GM12878 (cell line): Measurements from ENCODE around the gene FAM20B. TPM values are rescaled to one million over a fixed set of nuclear protein-coding genes. Genes with fewer than 3 reads are reported as not detected.

Experiments used
- CEBPB ChIP-seq, 2 experiments: fragments of 150-350 bp in 1 of 2; IDR thresholded peaks; 2 replicates each; pipeline ENCODE4 v1.6.1; 2012 to 2014; ENCODE audit warnings: low read depth in 2 of 2, low read length in 2 of 2, borderline replicate concordance in 1 of 2, inconsistent platforms in 1 of 2
- DPF2 ChIP-seq: fragments of 450-650 bp; IDR thresholded peaks from 2 replicates; pipeline ENCODE4 v1.6.1; 2017; ENCODE audit warnings: mild to moderate bottlenecking
- HDAC2 ChIP-seq: fragments of 200-600 bp; sonication (generic); IDR thresholded peaks from 2 replicates; pipeline ENCODE4 v1.6.1; 2017
- IKZF1 ChIP-seq: fragments of 450-650 bp; conservative IDR thresholded peaks from 2 replicates; pipeline ENCODE4 v1.6.1; 2017; ENCODE audit warnings: antibody characterized with exemption, mild to moderate bottlenecking
- JUND ChIP-seq: IDR thresholded peaks from 2 replicates; pipeline ENCODE4 v1.6.1; 2012; ENCODE audit warnings: low read depth, mild to moderate bottlenecking, low read length, improper control_type of control experiment, moderate library complexity
- KDM1A ChIP-seq: fragments of 200-600 bp; sonication (generic); IDR thresholded peaks from 2 replicates; pipeline ENCODE4 v1.6.1; 2016; ENCODE audit warnings: borderline replicate concordance
- MYC ChIP-seq: IDR thresholded peaks from 2 replicates; pipeline ENCODE4 v1.6.1; 2011; ENCODE audit warnings: mild to moderate bottlenecking, low read length, moderate library complexity, inconsistent platforms; ENCODE audit not compliant: insufficient read depth, insufficient replicate concordance, insufficient read length, severe bottlenecking
- NRF1 ChIP-seq: conservative IDR thresholded peaks from 2 replicates; pipeline ENCODE4 v1.6.1; 2011; ENCODE audit warnings: mild to moderate bottlenecking, low read depth, low read length, improper control_type of control experiment
- RAD51 ChIP-seq: fragments of 450-650 bp; IDR thresholded peaks from 2 replicates; pipeline ENCODE4 v1.6.1; 2016; ENCODE audit warnings: moderate library complexity, mild to moderate bottlenecking, inconsistent platforms
- SMAD1 ChIP-seq: fragments of 450-650 bp; IDR thresholded peaks from 2 replicates; pipeline ENCODE4 v1.6.1; 2018; ENCODE audit warnings: mild to moderate bottlenecking, low read depth; ENCODE audit not compliant: partially characterized antibody
- SMAD5 ChIP-seq: IDR thresholded peaks from 2 replicates; pipeline ENCODE4 v1.6.1; 2016; ENCODE audit warnings: antibody characterized with exemption, low read depth
- SRF ChIP-seq, 2 experiments: IDR thresholded peaks; 2 replicates each; pipeline ENCODE4 v1.6.1; 2011; ENCODE audit warnings: low read depth in 2 of 2, low read length in 2 of 2, mild to moderate bottlenecking in 1 of 2, moderate library complexity in 1 of 2
- STAT1 ChIP-seq: fragments of 450-650 bp; conservative IDR thresholded peaks from 2 replicates; pipeline ENCODE4 v1.6.1; 2014; ENCODE audit warnings: antibody characterized with exemption, mild to moderate bottlenecking
- TCF3 ChIP-seq: IDR thresholded peaks from 2 replicates; pipeline ENCODE4 v1.6.1; 2012; ENCODE audit warnings: low read depth, mild to moderate bottlenecking, low read length, borderline replicate concordance; ENCODE audit not compliant: insufficient read depth
- ZNF384 ChIP-seq: IDR thresholded peaks from 2 replicates; pipeline ENCODE4 v1.6.1; 2012; ENCODE audit warnings: low read depth, mild to moderate bottlenecking, low read length, improper control_type of control experiment, borderline replicate concordance
- polyA plus RNA-seq, 11 experiments: library from polyadenylated mRNA; depleted of rRNA in 4 of 11; unstranded in 6 of 11; stranded (reverse) in 5 of 11; fragments of >200 nt; fragmentation: Nextera tagmentation in 4 of 11; fragmentation: Illumina TruSeq in 1 of 11; extraction: Ambion mirVana in 4 of 11; extraction: Trizol in 1 of 11; gene quantifications; 1 replicate in 1 of 11; 2 replicates in 10 of 11; pipeline versions ENCODE4 v1.2.1 to v1.2.3, GENCODE V29; 2011 to 2016; ENCODE audit warnings: inconsistent platforms in 2 of 11, missing spikeins in 2 of 11, low read depth in 1 of 11
- total RNA-seq, 4 experiments: library from RNA; depleted of rRNA in 3 of 4; stranded (reverse); fragments of >200 nt in 3 of 4; fragmentation: Illumina TruSeq in 1 of 4; extraction: Trizol in 1 of 4; gene quantifications; 2 replicates each; pipeline versions ENCODE4 v1.2.1 to v1.2.3, GENCODE V29; 2013 to 2021
- TF ChIP-seq, protein P1 (sequence below): fragments of 450-650 bp; IDR thresholded peaks from 2 replicates; pipeline ENCODE4 v1.6.1; 2017; ENCODE audit warnings: mild to moderate bottlenecking, moderate library complexity
- TF ChIP-seq, protein P2 (sequence below): fragments of 450-650 bp; formaldehyde crosslinking; IDR thresholded peaks from 2 replicates; pipeline ENCODE4 v1.4.0; 2020; ENCODE audit warnings: mild to moderate bottlenecking, moderate library complexity
- TF ChIP-seq, protein P3 (sequence below): IDR thresholded peaks from 2 replicates; pipeline ENCODE4 v1.6.1; 2011; ENCODE audit warnings: mild to moderate bottlenecking, low read depth, low read length, moderate library complexity; ENCODE audit not compliant: insufficient replicate concordance

Gene FAM20B
- total and polyA plus RNA-seq, 10 of the 15 experiments (the other 5 are each of a cell fraction or from before 2014, with no cell fraction given) = 2.4 to 25.6 (median 12.8) TPM

DNA sequence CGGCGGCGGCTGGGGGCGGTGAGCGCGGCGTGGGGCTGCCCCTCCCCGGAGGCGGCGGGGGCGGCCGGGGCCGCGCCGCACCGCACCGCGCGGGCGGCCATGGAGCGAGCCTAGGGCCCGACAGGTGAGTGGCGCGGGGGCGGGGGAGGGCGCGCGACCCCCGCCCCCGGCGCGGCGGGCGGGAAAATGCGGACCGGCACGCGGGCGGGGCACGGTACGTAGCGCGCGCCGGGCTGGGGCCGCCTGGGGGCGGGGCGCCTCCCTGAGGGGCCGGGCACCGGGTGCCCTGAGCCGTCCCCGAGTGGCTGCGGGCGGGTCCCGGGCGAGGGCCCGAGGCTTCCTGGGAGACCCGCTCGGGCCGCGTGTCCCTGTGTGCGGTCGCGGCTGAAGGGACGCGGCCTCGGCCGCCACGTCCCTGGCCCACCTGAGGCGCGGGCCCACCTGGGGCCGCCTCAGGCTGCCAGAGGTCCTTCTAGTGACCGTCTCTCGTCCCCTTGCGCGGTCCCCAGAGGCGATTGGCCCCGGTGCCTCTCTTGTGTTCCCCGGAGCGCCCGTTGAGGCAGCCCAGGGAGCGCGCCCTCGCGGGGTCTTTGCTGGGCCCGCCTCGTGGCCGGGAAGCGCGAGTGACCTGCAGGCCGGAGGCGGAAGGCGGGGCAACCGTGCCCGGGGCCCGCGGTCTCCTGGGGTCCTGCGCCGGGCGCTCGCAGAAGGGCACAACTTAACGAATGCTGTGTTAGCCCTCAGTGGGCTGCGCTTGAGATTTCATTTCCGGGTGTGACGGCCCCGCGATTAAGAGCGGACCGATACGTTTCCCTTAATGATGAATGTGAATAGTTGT is 500 bp downstream of the FAM20B start (continued):
- TF ChIP-seq, protein P1, sequence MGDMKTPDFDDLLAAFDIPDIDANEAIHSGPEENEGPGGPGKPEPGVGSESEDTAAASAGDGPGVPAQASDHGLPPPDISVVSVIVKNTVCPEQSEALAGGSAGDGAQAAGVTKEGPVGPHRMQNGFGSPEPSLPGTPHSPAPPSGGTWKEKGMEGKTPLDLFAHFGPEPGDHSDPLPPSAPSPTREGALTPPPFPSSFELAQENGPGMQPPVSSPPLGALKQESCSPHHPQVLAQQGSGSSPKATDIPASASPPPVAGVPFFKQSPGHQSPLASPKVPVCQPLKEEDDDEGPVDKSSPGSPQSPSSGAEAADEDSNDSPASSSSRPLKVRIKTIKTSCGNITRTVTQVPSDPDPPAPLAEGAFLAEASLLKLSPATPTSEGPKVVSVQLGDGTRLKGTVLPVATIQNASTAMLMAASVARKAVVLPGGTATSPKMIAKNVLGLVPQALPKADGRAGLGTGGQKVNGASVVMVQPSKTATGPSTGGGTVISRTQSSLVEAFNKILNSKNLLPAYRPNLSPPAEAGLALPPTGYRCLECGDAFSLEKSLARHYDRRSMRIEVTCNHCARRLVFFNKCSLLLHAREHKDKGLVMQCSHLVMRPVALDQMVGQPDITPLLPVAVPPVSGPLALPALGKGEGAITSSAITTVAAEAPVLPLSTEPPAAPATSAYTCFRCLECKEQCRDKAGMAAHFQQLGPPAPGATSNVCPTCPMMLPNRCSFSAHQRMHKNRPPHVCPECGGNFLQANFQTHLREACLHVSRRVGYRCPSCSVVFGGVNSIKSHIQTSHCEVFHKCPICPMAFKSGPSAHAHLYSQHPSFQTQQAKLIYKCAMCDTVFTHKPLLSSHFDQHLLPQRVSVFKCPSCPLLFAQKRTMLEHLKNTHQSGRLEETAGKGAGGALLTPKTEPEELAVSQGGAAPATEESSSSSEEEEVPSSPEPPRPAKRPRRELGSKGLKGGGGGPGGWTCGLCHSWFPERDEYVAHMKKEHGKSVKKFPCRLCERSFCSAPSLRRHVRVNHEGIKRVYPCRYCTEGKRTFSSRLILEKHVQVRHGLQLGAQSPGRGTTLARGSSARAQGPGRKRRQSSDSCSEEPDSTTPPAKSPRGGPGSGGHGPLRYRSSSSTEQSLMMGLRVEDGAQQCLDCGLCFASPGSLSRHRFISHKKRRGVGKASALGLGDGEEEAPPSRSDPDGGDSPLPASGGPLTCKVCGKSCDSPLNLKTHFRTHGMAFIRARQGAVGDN = peak; percentile 36; the same call in 1 of the 2 replicates
- TF ChIP-seq, protein P2, sequence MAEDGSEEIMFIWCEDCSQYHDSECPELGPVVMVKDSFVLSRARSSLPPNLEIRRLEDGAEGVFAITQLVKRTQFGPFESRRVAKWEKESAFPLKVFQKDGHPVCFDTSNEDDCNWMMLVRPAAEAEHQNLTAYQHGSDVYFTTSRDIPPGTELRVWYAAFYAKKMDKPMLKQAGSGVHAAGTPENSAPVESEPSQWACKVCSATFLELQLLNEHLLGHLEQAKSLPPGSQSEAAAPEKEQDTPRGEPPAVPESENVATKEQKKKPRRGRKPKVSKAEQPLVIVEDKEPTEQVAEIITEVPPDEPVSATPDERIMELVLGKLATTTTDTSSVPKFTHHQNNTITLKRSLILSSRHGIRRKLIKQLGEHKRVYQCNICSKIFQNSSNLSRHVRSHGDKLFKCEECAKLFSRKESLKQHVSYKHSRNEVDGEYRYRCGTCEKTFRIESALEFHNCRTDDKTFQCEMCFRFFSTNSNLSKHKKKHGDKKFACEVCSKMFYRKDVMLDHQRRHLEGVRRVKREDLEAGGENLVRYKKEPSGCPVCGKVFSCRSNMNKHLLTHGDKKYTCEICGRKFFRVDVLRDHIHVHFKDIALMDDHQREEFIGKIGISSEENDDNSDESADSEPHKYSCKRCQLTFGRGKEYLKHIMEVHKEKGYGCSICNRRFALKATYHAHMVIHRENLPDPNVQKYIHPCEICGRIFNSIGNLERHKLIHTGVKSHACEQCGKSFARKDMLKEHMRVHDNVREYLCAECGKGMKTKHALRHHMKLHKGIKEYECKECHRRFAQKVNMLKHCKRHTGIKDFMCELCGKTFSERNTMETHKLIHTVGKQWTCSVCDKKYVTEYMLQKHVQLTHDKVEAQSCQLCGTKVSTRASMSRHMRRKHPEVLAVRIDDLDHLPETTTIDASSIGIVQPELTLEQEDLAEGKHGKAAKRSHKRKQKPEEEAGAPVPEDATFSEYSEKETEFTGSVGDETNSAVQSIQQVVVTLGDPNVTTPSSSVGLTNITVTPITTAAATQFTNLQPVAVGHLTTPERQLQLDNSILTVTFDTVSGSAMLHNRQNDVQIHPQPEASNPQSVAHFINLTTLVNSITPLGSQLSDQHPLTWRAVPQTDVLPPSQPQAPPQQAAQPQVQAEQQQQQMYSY (CRISPR knock-in tag) = no peak
- TF ChIP-seq ZNF384 (no peak), CEBPB (IDR thresholded peaks at IDR 0.05; ENCODE audit: borderline replicate concordance in 1 of 2, low read depth in 2 of 2, low read length in 2 of 2) (no peak), SMAD1 (no peak), TCF3 (no peak), HDAC2 (no peak), KDM1A (no peak), IKZF1 (peak; percentile 65; the same call in 1 of the 2 replicates), NRF1 (no peak), RAD51 (no peak), MYC (peak; percentile 31), STAT1 (0 out of 2 replicates have a peak, but pooled peaks have one; percentile 19), DPF2 (peak; percentile 83), JUND (no peak), SMAD5 (no peak), SRF (IDR thresholded peaks at IDR 0.05; ENCODE audit: low read depth in 2 of 2, low read length in 2 of 2) (no peak)
- TF ChIP-seq, protein P3, sequence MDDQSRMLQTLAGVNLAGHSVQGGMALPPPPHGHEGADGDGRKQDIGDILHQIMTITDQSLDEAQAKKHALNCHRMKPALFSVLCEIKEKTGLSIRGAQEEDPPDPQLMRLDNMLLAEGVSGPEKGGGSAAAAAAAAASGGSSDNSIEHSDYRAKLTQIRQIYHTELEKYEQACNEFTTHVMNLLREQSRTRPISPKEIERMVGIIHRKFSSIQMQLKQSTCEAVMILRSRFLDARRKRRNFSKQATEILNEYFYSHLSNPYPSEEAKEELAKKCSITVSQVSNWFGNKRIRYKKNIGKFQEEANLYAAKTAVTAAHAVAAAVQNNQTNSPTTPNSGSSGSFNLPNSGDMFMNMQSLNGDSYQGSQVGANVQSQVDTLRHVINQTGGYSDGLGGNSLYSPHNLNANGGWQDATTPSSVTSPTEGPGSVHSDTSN = no peak
